Mucosa of descending colon (tissue), 3 donors: Measurements from ENCODE around the gene MICALL1. TPM values are rescaled to one million over a fixed set of nuclear protein-coding genes. Genes with fewer than 3 reads are reported as not detected.

Source experiments
- ATAC-seq: fragments of 200-7000 bp; cut with Tn5 transposase; one replicate; pipeline ENCODE4 v1.9.1; 2020; ENCODE audit warnings: mild to moderate bottlenecking, moderate library complexity
- DNase-seq, 3 donors: peaks; one replicate each; pipeline ENCODE4 v3.0.0-alpha.2; 2020
- H3K36me3 ChIP-seq: fragments of 200-600 bp; one replicate; pipeline ENCODE4 v1.8.0; 2021; ENCODE audit warnings: low read depth, mild to moderate bottlenecking
- H3K4me1 ChIP-seq: fragments of 200-600 bp; one replicate; pipeline ENCODE4 v1.8.0; 2021; ENCODE audit warnings: low read depth, mild to moderate bottlenecking
- H3K4me3 ChIP-seq: fragments of 200-600 bp; one replicate; pipeline ENCODE4 v1.8.0; 2021; ENCODE audit warnings: mild to moderate bottlenecking
- H3K9me3 ChIP-seq: fragments of 200-600 bp; one replicate; pipeline ENCODE4 v1.8.0; 2021; ENCODE audit warnings: mild to moderate bottlenecking
- CTCF ChIP-seq: fragments of 200-600 bp; IDR thresholded peaks from one replicate; pipeline ENCODE4 v1.8.0; 2022; ENCODE audit warnings: antibody characterized with exemption, mild to moderate bottlenecking
- intact Hi-C, 2 donors: fragments of 100-400 bp; cut with DNase I in 1 of 2; cut with micrococcal nuclease in 1 of 2; formaldehyde crosslinking; loops; one replicate each; pipeline versions ENCODE4 v1.11.0 to v1.11.1; 2022; cut with DNase I, micrococcal nuclease
- total RNA-seq, 3 donors: library from RNA; stranded (reverse); fragmentation: NEBNext Ultra II Directional in 2 of 3; extraction: Animal tissue kit (Norgen Biotek cat#: 25700) in 2 of 3; gene quantifications; one replicate each; pipeline versions ENCODE4 v1.2.1 to v1.2.4, GENCODE V29; 2021 to 2023
- donor health status: DM: no; HTN: no; CAD: no; lungs with moderate emphysema.
- donor health status: DM: no; HTN: no; CAD: no.
- donor health status: DM: no; HTN: yes; CAD: no.

Gene MICALL1
- total RNA-seq, 3 donors from 2014 or later: 26.1 to 100 (median 28.6) TPM

- H3K36me3 ChIP-seq: no peaks in the 10 kb centered on the region
- no peak for TF ChIP-seq CTCF
- ATAC-seq (no peak), DNase-seq (no peak)
- H3K4me1 ChIP-seq: no peaks in the 10 kb centered on the region
- intact Hi-C loops: no loop called here
- no peaks in the 10 kb centered on the region for H3K9me3 ChIP-seq
- H3K4me3 ChIP-seq: no peak overlapping the region
Observed at GRCh38 chr22:37926771-37927636, 20.9 kb downstream of the MICALL1 start.

- intact Hi-C loops: no loop called here
- Histone ChIP-seq H3K9me3 (no peaks in the 10 kb centered on the region), H3K4me3 (no peak overlapping the region), H3K4me1 (no peaks in the 10 kb centered on the region), H3K36me3 (no peaks in the 10 kb centered on the region)
- ATAC-seq: no peak
- no peak for DNase-seq
- no peak for TF ChIP-seq CTCF
Observed at GRCh38 chr22:37927637-37927936, 21.5 kb downstream of the MICALL1 start.

- DNase-seq (no peak), ATAC-seq (no peak)
- intact Hi-C loops: no loop called here
- peaks cover 11% of the 10 kb centered on the region for H3K4me1 ChIP-seq
- H3K9me3 ChIP-seq: no peaks in the 10 kb centered on the region
- H3K36me3 ChIP-seq: no peaks in the 10 kb centered on the region
- H3K4me3 ChIP-seq: no peak overlapping the region
- no peak for TF ChIP-seq CTCF
Observed at GRCh38 chr22:37929390-37929789, 23.3 kb downstream of the MICALL1 start.

GRCh38 chr22:37930270-37930951 lies 24.3 kb downstream of the MICALL1 start:
- no peak for ATAC-seq
- Histone ChIP-seq H3K36me3 (no peaks in the 10 kb centered on the region), H3K4me1 (peaks cover 11% of the 10 kb centered on the region), H3K9me3 (no peaks in the 10 kb centered on the region), H3K4me3 (no peak overlapping the region)
- intact Hi-C loops: no loop called here
- no peak for TF ChIP-seq CTCF
- DNase-seq: peak in 1 of 3 donors; percentile 13

- H3K4me1 ChIP-seq: peaks cover 11% of the 10 kb centered on the region
- DNase-seq (no peak), ATAC-seq (no peak)
- intact Hi-C loops: no loop called here
- H3K9me3 ChIP-seq: no peaks in the 10 kb centered on the region
- no peaks in the 10 kb centered on the region for H3K36me3 ChIP-seq
- no peak overlapping the region for H3K4me3 ChIP-seq
- no peak for TF ChIP-seq CTCF
Observed at GRCh38 chr22:37930952-37931440, 24.9 kb downstream of the MICALL1 start.
